Colon (tissue), 2 donors: ENCODE measurements around the gene NOL9.

Experiments
- FAIRE-seq: peaks from 2 replicates; lab custom pipeline; 2012; peaks lifted over from hg19 to GRCh38; lab: Jason Lieb, UNC
- donor health status: control.
- donor health status: control.

NOL9 gene

GRCh38 chr1:6519935-6520671 lies 34.2 kb downstream of the NOL9 start:
- FAIRE-seq = no peak

- FAIRE-seq = no peak
These were observed 34.8 kb downstream of the NOL9 start for GRCh38 chr1:6519491-6519934.

GRCh38 chr1:6517435-6517851 lies 36.9 kb downstream of the NOL9 start:
- FAIRE-seq = no peak

- FAIRE-seq = no peak
These were observed 38.5 kb downstream of the NOL9 start for GRCh38 chr1:6515771-6516170.

- no peak for FAIRE-seq
These were observed 41.0 kb downstream of the NOL9 start for GRCh38 chr1:6513320-6513801.

- no peak for FAIRE-seq
These were observed 41.4 kb downstream of the NOL9 start for GRCh38 chr1:6512908-6513280.

- no peak for FAIRE-seq
These were observed 41.9 kb downstream of the NOL9 start for GRCh38 chr1:6512245-6512907.

GRCh38 chr1:6511561-6512244 lies 42.6 kb downstream of the NOL9 start:
- no peak for FAIRE-seq

- FAIRE-seq = no peak
These were observed 43.3 kb downstream of the NOL9 start for GRCh38 chr1:6511056-6511455.

GRCh38 chr1:6510493-6510892 lies 43.8 kb downstream of the NOL9 start:
- FAIRE-seq = no peak

- FAIRE-seq = no peak
These were observed 44.4 kb downstream of the NOL9 start for GRCh38 chr1:6509919-6510291.

- FAIRE-seq = no peak
These were observed 44.9 kb downstream of the NOL9 start for GRCh38 chr1:6509220-6509918.

GRCh38 chr1:6508816-6509189 lies 45.5 kb downstream of the NOL9 start:
- FAIRE-seq = no peak

GRCh38 chr1:6508154-6508815 lies 46.0 kb downstream of the NOL9 start:
- FAIRE-seq = no peak

GRCh38 chr1:6507461-6507911 lies 46.8 kb downstream of the NOL9 start:
- FAIRE-seq = no peak

GRCh38 chr1:6507037-6507428 lies 47.3 kb downstream of the NOL9 start:
- no peak for FAIRE-seq

- FAIRE-seq = no peak
These were observed 47.9 kb downstream of the NOL9 start for GRCh38 chr1:6506210-6507036.

- FAIRE-seq = no peak
These were observed 48.7 kb downstream of the NOL9 start for GRCh38 chr1:6505367-6506209.

GRCh38 chr1:6504887-6505286 lies 49.4 kb downstream of the NOL9 start:
- FAIRE-seq = no peak
